HAP-1 (cell line): Measurements from ENCODE around the gene PTBP3.

ENCODE experiments used
- DNase-seq, 2 experiments: peaks; one replicate each; pipeline ENCODE4 v3.0.0-alpha.2; 2016 to 2020; ENCODE audit warnings: low spot score in 2 of 2
- H3K27me3 ChIP-seq: fragments of 250-450 bp; sonication (Bioruptor Pico); 2 replicates; pipeline ENCODE4 v1.5.1; 2020; ENCODE audit warnings: low read depth, mild to moderate bottlenecking, moderate library complexity
- H3K36me3 ChIP-seq: fragments of 250-450 bp; sonication (Bioruptor Pico); replicated peaks from 2 replicates; pipeline ENCODE4 v1.5.1; 2020; ENCODE audit warnings: mild to moderate bottlenecking
- H3K4me1 ChIP-seq: fragments of 250-450 bp; sonication (Bioruptor Pico); 2 replicates; pipeline ENCODE4 v1.5.1; 2020; ENCODE audit warnings: mild to moderate bottlenecking
- H3K4me3 ChIP-seq: fragments of 250-450 bp; sonication (Bioruptor Pico); 2 replicates; pipeline ENCODE4 v1.5.1; 2020; ENCODE audit warnings: mild to moderate bottlenecking, moderate library complexity
- H3K9me3 ChIP-seq: fragments of 250-450 bp; sonication (Bioruptor Pico); 2 replicates; pipeline ENCODE4 v1.5.1; 2020; ENCODE audit warnings: mild to moderate bottlenecking, moderate library complexity
- in situ Hi-C: fragments of 300-500 bp; cut with MboI; formaldehyde crosslinking; loops from 3 replicates; pipeline ENCODE4 v1.14.3; 2020; ENCODE audit warnings: low sequenced_read_pairs, inconsistent platforms, mixed read lengths

PTBP3 gene

DNA sequence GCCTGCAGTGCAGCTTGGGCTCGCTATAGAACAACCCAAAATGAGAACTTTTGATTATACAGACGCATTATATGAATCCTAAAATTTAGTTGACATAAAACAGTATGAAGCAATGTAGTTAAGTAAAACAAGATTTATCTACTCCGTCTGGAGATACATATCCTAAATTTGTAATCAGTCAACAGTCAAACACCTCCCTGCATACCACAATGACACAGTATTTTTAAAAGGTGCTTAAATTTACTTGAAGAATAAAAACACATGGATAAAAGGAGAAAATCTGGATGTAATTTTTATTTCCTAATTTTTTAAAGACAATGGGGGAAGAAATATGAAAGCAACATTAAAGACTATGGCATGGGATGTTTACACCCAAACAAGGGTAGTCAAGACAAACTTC lies 70.8 kb downstream of the PTBP3 start:
- in situ Hi-C loops, result no loop called here
- Histone ChIP-seq H3K4me1 (peaks cover 7% of the 10 kb centered on the region), H3K36me3 (no peaks in the 10 kb centered on the region), H3K27me3 (no peaks in the 10 kb centered on the region), H3K4me3 (no peak overlapping the region), H3K9me3 (no peaks in the 10 kb centered on the region)
- DNase-seq, result no peak

DNA sequence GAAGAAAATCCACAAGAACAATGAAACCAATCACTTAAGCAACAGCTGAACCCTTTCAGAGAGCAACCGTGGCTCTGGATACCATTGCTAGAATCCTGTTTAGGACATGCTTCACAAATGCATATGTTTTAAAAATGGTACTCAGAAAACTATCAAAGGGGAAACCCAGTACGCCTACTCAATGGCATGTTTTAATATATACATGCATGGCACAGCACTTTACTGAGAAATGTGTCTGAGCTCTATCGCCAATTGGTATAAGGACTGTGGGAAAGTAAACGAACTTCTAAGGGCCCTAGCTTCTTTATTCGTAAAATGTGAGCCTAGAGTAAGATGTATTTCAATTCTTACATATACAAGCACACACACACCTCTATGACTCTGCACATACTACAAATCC lies 72.3 kb downstream of the PTBP3 start:
- DNase-seq, result no peak
- Histone ChIP-seq H3K4me1 (peaks cover 7% of the 10 kb centered on the region), H3K9me3 (no peaks in the 10 kb centered on the region), H3K4me3 (no peak overlapping the region), H3K36me3 (no peaks in the 10 kb centered on the region), H3K27me3 (no peaks in the 10 kb centered on the region)
- in situ Hi-C loops, result no loop called here

DNA sequence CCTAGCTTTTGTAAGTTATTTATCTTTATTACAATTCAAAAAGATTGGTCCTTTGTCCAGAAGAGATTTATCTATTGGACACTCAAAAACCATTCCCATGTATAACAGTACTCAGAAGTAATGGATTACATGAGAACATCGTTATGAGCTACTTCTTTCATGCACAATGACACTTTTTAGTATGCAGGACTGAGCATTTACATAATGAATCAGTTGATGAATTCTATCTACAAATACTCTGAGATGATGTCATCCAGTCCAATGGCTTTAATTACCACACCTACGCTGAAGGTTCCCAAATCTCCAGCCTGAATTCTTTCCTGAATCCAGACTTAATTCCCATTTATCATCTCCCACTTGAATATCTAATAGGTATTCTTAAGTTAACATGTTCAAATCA lies 75.3 kb downstream of the PTBP3 start:
- no peak for DNase-seq
- in situ Hi-C loops, result no loop called here
- H3K36me3 ChIP-seq, result no peaks in the 10 kb centered on the region
- H3K4me1 ChIP-seq, result peaks cover 14% of the 10 kb centered on the region
- no peaks in the 10 kb centered on the region for H3K9me3 ChIP-seq
- no peaks in the 10 kb centered on the region for H3K27me3 ChIP-seq
- H3K4me3 ChIP-seq, result no peak overlapping the region

DNA sequence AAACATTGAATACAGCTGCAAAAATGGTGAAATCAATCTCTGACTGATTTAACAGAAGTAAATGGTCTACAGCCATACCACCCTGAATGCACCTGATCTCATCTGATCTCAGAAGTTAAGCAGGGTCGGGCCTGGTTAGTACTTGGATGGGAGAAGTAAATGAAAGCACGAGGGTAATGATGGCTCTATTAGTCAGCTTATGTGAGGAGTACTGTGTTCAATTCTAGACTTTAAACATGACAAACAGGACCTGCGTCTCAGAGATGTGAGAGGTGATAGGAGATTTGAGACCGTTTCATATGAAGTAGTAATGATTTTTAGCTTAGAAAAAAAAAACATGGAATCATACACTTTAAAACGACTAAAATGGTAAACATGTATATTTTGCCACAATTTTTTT lies 81.2 kb downstream of the PTBP3 start:
- no peaks in the 10 kb centered on the region for H3K36me3 ChIP-seq
- no peaks in the 10 kb centered on the region for H3K27me3 ChIP-seq
- in situ Hi-C loops, result no loop called here
- peaks cover 37% of the 10 kb centered on the region for H3K4me1 ChIP-seq
- DNase-seq, result peak; percentile 38 to 42
- no peaks in the 10 kb centered on the region for H3K9me3 ChIP-seq
- H3K4me3 ChIP-seq, result no peak overlapping the region

- no peak overlapping the region for H3K4me3 ChIP-seq
- peaks cover 37% of the 10 kb centered on the region for H3K4me1 ChIP-seq
- H3K9me3 ChIP-seq, result no peaks in the 10 kb centered on the region
- DNase-seq, result no peak
- H3K36me3 ChIP-seq, result no peaks in the 10 kb centered on the region
- H3K27me3 ChIP-seq, result no peaks in the 10 kb centered on the region
- in situ Hi-C loops, result no loop called here
These were observed 84.1 kb downstream of the PTBP3 start for GRCh38 chr9:112249277-112249676.

- in situ Hi-C loops, result no loop called here
These were observed 84.7 kb downstream of the PTBP3 start for GRCh38 chr9:112248722-112249121.

DNA sequence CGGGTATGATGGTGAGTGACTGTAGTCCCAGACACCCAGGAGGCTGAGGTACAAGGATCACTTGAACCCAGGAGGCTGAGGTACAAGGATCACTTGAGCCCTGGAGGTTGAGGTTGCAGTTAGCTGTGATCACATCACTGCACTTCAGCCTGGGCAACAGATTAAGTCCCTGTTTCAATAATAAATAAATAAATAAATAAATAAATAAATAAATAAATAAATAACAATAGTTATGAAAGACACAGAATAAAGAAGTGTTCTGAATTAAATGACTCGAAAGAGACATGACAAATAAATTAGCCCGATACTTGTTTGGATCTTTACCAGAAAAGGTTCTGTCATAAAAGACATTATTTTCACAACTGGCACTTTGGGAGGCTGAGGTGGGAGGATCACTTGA lies 86.3 kb downstream of the PTBP3 start:
- peaks cover 21% of the 10 kb centered on the region for H3K4me1 ChIP-seq
- H3K9me3 ChIP-seq, result no peaks in the 10 kb centered on the region
- H3K4me3 ChIP-seq, result no peak overlapping the region
- H3K36me3 ChIP-seq, result no peaks in the 10 kb centered on the region
- no peak for DNase-seq
- in situ Hi-C loops, result no loop called here
- H3K27me3 ChIP-seq, result no peaks in the 10 kb centered on the region

More at GRCh38 chr9:112248722-112249121, 84.7 kb downstream of the PTBP3 start:
- Histone ChIP-seq H3K4me1 (peaks cover 37% of the 10 kb centered on the region), H3K36me3 (no peaks in the 10 kb centered on the region), H3K4me3 (no peak overlapping the region), H3K9me3 (no peaks in the 10 kb centered on the region), H3K27me3 (no peaks in the 10 kb centered on the region)
- no peak for DNase-seq

- H3K36me3 ChIP-seq, result no peaks in the 10 kb centered on the region
- in situ Hi-C loops, result no loop called here
These were observed 88.3 kb downstream of the PTBP3 start for GRCh38 chr9:112245126-112245525.

GRCh38 chr9:112242147-112242804 lies 91.1 kb downstream of the PTBP3 start:
- H3K4me3 ChIP-seq, result no peak overlapping the region
- peaks cover 7% of the 10 kb centered on the region; the same call in 1 of the 2 replicates for H3K4me1 ChIP-seq
- H3K36me3 ChIP-seq, result no peaks in the 10 kb centered on the region
- H3K27me3 ChIP-seq, result no peaks in the 10 kb centered on the region
- no peaks in the 10 kb centered on the region for H3K9me3 ChIP-seq
- in situ Hi-C loops, result no loop called here
- DNase-seq, result no peak

More at GRCh38 chr9:112245126-112245525, 88.3 kb downstream of the PTBP3 start:
- no peaks in the 10 kb centered on the region for H3K9me3 ChIP-seq
- peaks cover 10% of the 10 kb centered on the region for H3K4me1 ChIP-seq
- H3K4me3 ChIP-seq, result no peak overlapping the region
- no peak for DNase-seq
- H3K27me3 ChIP-seq, result no peaks in the 10 kb centered on the region

GRCh38 chr9:112241491-112241890 lies 91.9 kb downstream of the PTBP3 start:
- Histone ChIP-seq H3K4me1 (peaks cover 7% of the 10 kb centered on the region; the same call in 1 of the 2 replicates), H3K36me3 (no peaks in the 10 kb centered on the region), H3K4me3 (no peak overlapping the region), H3K27me3 (no peaks in the 10 kb centered on the region), H3K9me3 (no peaks in the 10 kb centered on the region)
- in situ Hi-C loops, result no loop called here
- DNase-seq, result peak in 1 of 2 experiments; percentile 24

DNA sequence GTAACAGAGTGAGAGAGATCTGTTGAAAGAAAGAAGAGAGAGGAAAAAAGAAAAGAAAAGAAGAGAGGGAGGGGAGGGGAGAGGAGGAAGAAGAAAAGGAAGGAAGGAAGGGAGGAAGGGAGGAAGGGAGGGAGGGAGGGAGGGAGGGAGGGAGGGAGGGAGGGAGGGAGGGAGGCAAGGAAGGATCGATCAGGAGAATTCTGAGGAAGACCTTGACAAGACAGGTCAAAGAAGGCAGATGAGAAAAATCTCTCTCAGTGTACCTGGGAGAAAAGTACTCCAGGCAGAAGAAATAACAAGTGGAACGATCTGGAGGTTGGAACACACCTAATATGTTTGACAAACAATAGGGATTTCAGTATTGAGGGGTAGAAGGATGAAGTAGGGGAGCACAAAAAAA lies 93.7 kb downstream of the PTBP3 start:
- no peaks in the 10 kb centered on the region for H3K36me3 ChIP-seq
- no peak for DNase-seq
- no peaks in the 10 kb centered on the region for H3K9me3 ChIP-seq
- no peaks in the 10 kb centered on the region for H3K27me3 ChIP-seq
- H3K4me3 ChIP-seq, result no peak overlapping the region
- peaks cover 7% of the 10 kb centered on the region; the same call in 1 of the 2 replicates for H3K4me1 ChIP-seq
- in situ Hi-C loops, result no loop called here

DNA sequence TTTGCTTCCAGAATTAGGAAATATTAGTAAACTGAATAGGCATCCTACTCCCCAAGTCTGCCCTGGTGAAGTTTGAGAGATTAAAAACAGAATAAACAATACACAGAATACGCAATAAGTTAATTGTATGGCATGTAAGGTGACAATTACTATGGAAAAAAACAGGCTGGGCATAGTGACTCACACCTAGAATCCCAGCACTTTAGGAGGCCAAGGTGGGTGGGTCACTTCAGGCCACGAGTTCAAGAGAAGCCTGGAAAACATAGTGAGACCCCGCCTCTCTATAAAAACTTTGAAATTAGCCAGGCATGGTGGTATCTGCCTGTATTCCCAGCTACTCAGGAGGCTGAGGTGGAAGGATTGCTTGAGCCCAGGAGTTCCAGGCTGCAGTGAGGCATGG lies 94.1 kb downstream of the PTBP3 start:
- in situ Hi-C loops, result no loop called here
- Histone ChIP-seq H3K27me3 (no peaks in the 10 kb centered on the region), H3K4me1 (peaks cover 7% of the 10 kb centered on the region; the same call in 1 of the 2 replicates), H3K9me3 (no peaks in the 10 kb centered on the region), H3K36me3 (no peaks in the 10 kb centered on the region), H3K4me3 (no peak overlapping the region)
- no peak for DNase-seq

DNA sequence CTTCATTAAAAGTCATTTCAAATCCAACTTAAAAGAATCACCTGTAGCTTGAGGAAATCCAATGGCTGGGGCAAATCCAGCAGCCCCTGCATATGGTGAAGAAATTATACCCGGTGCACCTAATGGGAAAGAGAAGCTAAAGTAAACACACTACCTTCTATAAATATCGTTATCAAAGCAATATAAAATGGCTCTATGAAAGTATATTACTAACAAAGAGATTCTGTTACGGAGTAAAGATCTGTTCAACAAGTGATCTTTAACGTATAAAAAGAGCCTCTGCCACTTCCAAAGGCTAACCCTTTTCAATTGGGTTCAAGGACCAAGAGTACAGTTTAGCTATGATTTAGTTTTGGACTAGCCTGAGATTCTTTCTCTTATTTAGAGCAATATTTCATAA lies 98.6 kb downstream of the PTBP3 start:
- in situ Hi-C loops, result no loop called here
- no peak overlapping the region for H3K4me3 ChIP-seq
- no peaks in the 10 kb centered on the region for H3K9me3 ChIP-seq
- no peaks in the 10 kb centered on the region for H3K27me3 ChIP-seq
- DNase-seq, result no peak
- H3K4me1 ChIP-seq, result peaks cover 2% of the 10 kb centered on the region; the same call in 1 of the 2 replicates
- no peaks in the 10 kb centered on the region; the same call in 1 of the 2 replicates for H3K36me3 ChIP-seq

DNA sequence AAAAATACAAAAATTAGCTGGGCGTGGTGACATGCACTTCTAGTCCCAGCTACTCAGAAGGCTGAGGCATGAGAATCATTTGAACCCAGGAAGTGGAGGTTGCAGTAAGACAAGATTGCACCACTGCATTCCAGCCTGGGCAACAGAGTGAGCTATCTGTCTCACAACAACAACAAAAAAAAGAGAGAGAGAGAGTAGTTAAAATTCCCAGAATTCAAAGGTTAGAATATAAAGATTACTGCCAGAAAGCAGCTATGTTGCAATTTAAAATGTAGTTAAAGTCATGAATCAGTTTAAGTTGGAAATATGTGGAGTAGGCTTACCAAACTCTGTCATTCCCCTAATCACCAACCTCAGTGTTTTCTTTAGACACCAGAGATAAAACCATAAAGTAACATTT lies 99.7 kb downstream of the PTBP3 start:
- Histone ChIP-seq H3K4me3 (no peak overlapping the region), H3K36me3 (no peaks in the 10 kb centered on the region; the same call in 1 of the 2 replicates), H3K27me3 (no peaks in the 10 kb centered on the region), H3K4me1 (peaks cover 2% of the 10 kb centered on the region; the same call in 1 of the 2 replicates), H3K9me3 (no peaks in the 10 kb centered on the region)
- in situ Hi-C loops, result no loop called here
- no peak for DNase-seq

DNA sequence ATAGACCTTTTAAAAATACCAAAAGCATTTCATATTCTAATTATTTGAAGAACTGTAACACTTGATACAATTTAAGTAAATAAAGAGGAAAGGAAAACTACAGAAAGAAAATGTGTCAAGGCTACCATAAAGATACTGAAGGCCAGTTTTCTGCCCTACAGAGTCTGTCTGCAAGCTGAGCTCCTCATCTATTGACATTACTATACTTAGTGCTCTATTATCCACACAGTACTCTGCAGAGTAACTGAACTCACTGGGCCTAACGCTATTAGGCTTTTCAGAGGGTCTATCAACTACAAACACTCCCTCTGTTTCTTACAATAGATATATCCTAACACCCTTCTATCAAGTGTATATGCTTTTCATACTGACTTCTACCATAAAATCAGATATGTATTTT lies 101.2 kb downstream of the PTBP3 start:
- Histone ChIP-seq H3K36me3 (peaks cover 1% of the 10 kb centered on the region), H3K4me1 (no peaks in the 10 kb centered on the region), H3K4me3 (no peak overlapping the region), H3K27me3 (no peaks in the 10 kb centered on the region), H3K9me3 (no peaks in the 10 kb centered on the region)
- in situ Hi-C loops, result no loop called here
- DNase-seq, result no peak
